Measurements from ENCODE around the gene TRAPPC1. TPM values are rescaled to one million over a fixed set of nuclear protein-coding genes. Genes with fewer than 3 reads are reported as not detected.

TRAPPC1 gene
- total and polyA plus RNA-seq, 10 of the 15 experiments (the other 5 are each of a cell fraction or from before 2014, with no cell fraction given): 31.3 to 306 (median 134) TPM

DNA sequence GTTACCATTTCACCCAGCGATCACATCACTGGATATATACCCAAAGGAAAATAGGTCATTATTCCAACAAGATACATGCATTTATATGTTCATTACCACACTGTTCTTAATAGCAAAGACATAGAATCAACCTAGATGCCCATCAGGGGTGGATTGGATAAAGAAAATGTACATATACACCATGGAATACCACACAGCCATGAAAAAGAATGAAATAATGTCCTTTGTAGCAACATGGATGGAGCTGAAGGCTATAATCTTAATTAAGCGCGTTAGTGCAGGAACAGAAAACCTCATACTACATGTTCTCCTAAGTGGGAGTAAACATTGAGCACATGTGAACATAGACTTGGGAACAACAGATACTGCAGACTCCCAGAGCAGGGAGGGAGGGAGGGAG lies 18.8 kb upstream of the TRAPPC1 start:
- Histone ChIP-seq H3K36me3 (ENCODE audit: control insufficient read depth in 2 of 2, insufficient read depth in 2 of 2, low read length in 1 of 2) (peaks cover 3 to 14% of the 10 kb centered on the region in 2 experiments), H3K9ac (ENCODE audit: control insufficient read depth, insufficient read depth, low read length) (no peak overlapping the region), H2AFZ (ENCODE audit: control insufficient read depth, low read depth, low read length) (no peak overlapping the region), H3K4me1 (ENCODE audit: control insufficient read depth, insufficient read depth, low read length) (peaks cover 12% of the 10 kb centered on the region), H3K4me3 (no peak overlapping the region), H3K79me2 (ENCODE audit: control insufficient read depth, insufficient read depth, low read length) (no peaks in the 10 kb centered on the region), H3K27me3 (replicated peaks in 1 of 2; ENCODE audit: control insufficient read depth in 2 of 2, insufficient read depth in 2 of 2, low read length in 1 of 2) (no peaks in the 10 kb centered on the region), H4K20me1 (ENCODE audit: control insufficient read depth, insufficient read depth) (no peaks in the 10 kb centered on the region), H3K27ac (ENCODE audit: control insufficient read depth, insufficient read depth) (no peak overlapping the region; the same call in 1 of the 2 replicates), H3K4me2 (ENCODE audit: control insufficient read depth, insufficient read depth) (no peak overlapping the region), H3K9me3 (replicated peaks; ENCODE audit: control insufficient read depth, insufficient read depth, low read length) (no peaks in the 10 kb centered on the region)
- ChIA-PET RAD21 (ENCODE audit: unreplicated experiment) (no interaction called here), SMC1A (ENCODE audit: uncharacterized antibody, unreplicated experiment) (interaction anchor here (2.4 kb wide), 1 partner anchor 18 kb away, joined by 11 read pairs; the partner anchor contains the start of genes CNTROB and TRAPPC1), POLR2A (interaction anchor here (0.7 to 1.3 kb wide), 2 partner anchors 8 to 14 kb away, joined by 3 to 5 read pairs; no protein-coding TSS in a partner anchor), CTCF (interaction anchor here (1.6 kb wide), 1 partner anchor 38 kb away, joined by 4 read pairs; no protein-coding TSS in a partner anchor)
- in situ Hi-C loops (cut with MboI) (no loop called here), intact Hi-C loops (cut with micrococcal nuclease; ENCODE audit: unreplicated experiment) (no loop called here)
- TF ChIP-seq CHD4 (IDR thresholded peaks at IDR 0.05): no peak
- TF ChIP-seq NKRF (conservative IDR thresholded peaks at IDR 0.05): no peak
- TF ChIP-seq POLR2A (IDR thresholded peaks at IDR 0.05; ENCODE audit: low read depth, low read length): no peak
- TF ChIP-seq REST (IDR thresholded peaks at IDR 0.05; ENCODE audit: low read depth, low read length): no peak
- no peak for TF ChIP-seq SMC3 (IDR thresholded peaks at IDR 0.05; ENCODE audit: borderline replicate concordance, low read length)
- no peak for TF ChIP-seq ELK1 (IDR thresholded peaks at IDR 0.05; ENCODE audit: low read depth, low read length)
- TF ChIP-seq, protein P1, sequence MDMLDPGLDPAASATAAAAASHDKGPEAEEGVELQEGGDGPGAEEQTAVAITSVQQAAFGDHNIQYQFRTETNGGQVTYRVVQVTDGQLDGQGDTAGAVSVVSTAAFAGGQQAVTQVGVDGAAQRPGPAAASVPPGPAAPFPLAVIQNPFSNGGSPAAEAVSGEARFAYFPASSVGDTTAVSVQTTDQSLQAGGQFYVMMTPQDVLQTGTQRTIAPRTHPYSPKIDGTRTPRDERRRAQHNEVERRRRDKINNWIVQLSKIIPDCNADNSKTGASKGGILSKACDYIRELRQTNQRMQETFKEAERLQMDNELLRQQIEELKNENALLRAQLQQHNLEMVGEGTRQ (IDR thresholded peaks at IDR 0.05; ENCODE audit: borderline replicate concordance, low read depth, low read length): no peak
- no peak for TF ChIP-seq HDGF (IDR thresholded peaks at IDR 0.05)
- TF ChIP-seq SMAD1 (IDR thresholded peaks at IDR 0.05; ENCODE audit: low read depth, partially characterized antibody): no peak
- no peak for TF ChIP-seq SP1 (IDR thresholded peaks at IDR 0.05; ENCODE audit: low read depth, low read length)
- DNase-seq (ENCODE audit: low read depth, low spot score): no peak
- no peak for FAIRE-seq
- BruUV-seq (replicated peaks): no TSS peak
- ATAC-seq: no peak
- 82% methylated on average over 3 of the region's 3 CpGs for WGBS (ENCODE audit: insufficient coverage, insufficient replicate concordance, low lambda C conversion rate, missing lambda C conversion rate)

Measured in GM12878 (cell line).